Measurements from ENCODE around the gene TICAM2.

Gene TICAM2

DNA sequence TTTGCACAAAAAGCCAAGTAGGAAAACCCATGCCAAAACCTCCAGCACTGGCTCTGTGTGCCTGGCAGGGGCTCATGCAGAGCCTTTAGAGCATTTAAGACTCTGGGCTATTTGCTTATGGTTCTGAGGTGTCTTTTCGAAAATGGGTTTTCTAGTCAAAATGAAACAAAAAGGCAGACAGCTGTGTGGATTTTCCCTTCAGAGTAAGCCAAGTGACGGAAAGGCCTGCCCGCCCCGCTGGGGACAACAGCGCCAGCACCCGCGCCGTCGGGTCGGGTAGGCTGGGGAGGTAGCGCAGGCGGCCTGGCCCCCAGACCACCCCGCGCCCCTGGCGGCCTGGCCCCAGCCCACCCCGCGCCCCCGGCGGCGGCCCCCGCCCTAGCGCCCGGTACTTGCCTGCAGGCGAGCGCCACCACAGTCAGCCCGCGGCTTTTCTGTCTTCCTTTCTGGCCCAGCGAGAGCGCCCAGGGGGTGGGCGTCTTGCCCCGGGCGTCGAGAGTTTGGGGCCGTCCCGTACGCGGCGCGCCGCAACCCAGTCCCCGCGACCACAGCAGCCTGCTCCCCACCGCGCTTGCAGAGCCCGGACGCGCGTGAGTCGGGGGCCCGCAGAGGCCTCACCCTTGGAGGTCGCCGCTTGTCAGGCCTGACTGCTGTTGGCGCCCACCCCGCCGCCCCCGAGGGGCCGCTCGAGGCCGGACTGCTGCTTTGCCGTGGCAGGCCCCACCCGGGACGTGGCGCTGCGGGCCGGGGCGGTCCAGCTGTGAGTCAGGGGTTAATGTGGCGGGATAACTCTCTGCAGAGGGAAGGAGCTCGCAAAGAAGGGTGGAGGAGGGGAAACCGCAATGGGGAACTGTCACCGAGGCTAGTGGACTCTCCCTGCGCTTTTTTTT, at the start of gene TICAM2 (continued):
- TF ChIP-seq SP3 (tag by site-specific recombination; IDR thresholded peaks at IDR 0.05) = no peak
- TF ChIP-seq MEIS1 (CRISPR knock-in tag; IDR thresholded peaks at IDR 0.05; ENCODE audit: borderline replicate concordance) = no peak
- TF ChIP-seq, protein P1, sequence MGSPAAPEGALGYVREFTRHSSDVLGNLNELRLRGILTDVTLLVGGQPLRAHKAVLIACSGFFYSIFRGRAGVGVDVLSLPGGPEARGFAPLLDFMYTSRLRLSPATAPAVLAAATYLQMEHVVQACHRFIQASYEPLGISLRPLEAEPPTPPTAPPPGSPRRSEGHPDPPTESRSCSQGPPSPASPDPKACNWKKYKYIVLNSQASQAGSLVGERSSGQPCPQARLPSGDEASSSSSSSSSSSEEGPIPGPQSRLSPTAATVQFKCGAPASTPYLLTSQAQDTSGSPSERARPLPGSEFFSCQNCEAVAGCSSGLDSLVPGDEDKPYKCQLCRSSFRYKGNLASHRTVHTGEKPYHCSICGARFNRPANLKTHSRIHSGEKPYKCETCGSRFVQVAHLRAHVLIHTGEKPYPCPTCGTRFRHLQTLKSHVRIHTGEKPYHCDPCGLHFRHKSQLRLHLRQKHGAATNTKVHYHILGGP (tag by site-specific recombination; IDR thresholded peaks at IDR 0.05) = no peak
- no peak for TF ChIP-seq ZNF221 (tag by site-specific recombination; IDR thresholded peaks at IDR 0.05; ENCODE audit: borderline replicate concordance)
- TF ChIP-seq ZNF37A (tag by site-specific recombination; IDR thresholded peaks at IDR 0.05) = no peak
- no peak for TF ChIP-seq ZNF560 (tag by site-specific recombination; IDR thresholded peaks at IDR 0.05; ENCODE audit: borderline replicate concordance)
- TF ChIP-seq ZEB2 (tag by site-specific recombination; IDR thresholded peaks at IDR 0.05) = no peak
- TF ChIP-seq ZNF23 (tag by site-specific recombination; IDR thresholded peaks at IDR 0.05; ENCODE audit: borderline replicate concordance) = no peak
- TF ChIP-seq ZNF660 (tag by site-specific recombination; IDR thresholded peaks at IDR 0.05) = no peak
- no peak for TF ChIP-seq ZNF292 (tag by site-specific recombination; IDR thresholded peaks at IDR 0.05; ENCODE audit: borderline replicate concordance, low read depth)
- TF ChIP-seq SALL2 (tag by site-specific recombination; IDR thresholded peaks at IDR 0.05; ENCODE audit: borderline replicate concordance) = no peak
- TF ChIP-seq, protein P2, sequence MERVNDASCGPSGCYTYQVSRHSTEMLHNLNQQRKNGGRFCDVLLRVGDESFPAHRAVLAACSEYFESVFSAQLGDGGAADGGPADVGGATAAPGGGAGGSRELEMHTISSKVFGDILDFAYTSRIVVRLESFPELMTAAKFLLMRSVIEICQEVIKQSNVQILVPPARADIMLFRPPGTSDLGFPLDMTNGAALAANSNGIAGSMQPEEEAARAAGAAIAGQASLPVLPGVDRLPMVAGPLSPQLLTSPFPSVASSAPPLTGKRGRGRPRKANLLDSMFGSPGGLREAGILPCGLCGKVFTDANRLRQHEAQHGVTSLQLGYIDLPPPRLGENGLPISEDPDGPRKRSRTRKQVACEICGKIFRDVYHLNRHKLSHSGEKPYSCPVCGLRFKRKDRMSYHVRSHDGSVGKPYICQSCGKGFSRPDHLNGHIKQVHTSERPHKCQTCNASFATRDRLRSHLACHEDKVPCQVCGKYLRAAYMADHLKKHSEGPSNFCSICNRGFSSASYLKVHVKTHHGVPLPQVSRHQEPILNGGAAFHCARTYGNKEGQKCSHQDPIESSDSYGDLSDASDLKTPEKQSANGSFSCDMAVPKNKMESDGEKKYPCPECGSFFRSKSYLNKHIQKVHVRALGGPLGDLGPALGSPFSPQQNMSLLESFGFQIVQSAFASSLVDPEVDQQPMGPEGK (tag by site-specific recombination; IDR thresholded peaks at IDR 0.05) = peak; percentile 37; the same call in 1 of the 2 replicates
- TF ChIP-seq GLIS2 (tag by site-specific recombination; IDR thresholded peaks at IDR 0.05) = peak; percentile 73
- TF ChIP-seq GFI1B (tag by site-specific recombination; IDR thresholded peaks at IDR 0.05) = no peak
- TF ChIP-seq, protein P3, sequence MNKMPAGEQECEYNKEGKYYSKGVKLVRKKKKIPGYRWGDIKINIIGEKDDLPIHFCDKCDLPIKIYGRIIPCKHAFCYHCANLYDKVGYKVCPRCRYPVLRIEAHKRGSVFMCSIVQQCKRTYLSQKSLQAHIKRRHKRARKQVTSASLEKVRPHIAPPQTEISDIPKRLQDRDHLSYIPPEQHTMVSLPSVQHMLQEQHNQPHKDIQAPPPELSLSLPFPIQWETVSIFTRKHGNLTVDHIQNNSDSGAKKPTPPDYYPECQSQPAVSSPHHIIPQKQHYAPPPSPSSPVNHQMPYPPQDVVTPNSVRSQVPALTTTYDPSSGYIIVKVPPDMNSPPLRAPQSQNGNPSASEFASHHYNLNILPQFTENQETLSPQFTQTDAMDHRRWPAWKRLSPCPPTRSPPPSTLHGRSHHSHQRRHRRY (tag by site-specific recombination; IDR thresholded peaks at IDR 0.05) = no peak
- TF ChIP-seq, protein P4, sequence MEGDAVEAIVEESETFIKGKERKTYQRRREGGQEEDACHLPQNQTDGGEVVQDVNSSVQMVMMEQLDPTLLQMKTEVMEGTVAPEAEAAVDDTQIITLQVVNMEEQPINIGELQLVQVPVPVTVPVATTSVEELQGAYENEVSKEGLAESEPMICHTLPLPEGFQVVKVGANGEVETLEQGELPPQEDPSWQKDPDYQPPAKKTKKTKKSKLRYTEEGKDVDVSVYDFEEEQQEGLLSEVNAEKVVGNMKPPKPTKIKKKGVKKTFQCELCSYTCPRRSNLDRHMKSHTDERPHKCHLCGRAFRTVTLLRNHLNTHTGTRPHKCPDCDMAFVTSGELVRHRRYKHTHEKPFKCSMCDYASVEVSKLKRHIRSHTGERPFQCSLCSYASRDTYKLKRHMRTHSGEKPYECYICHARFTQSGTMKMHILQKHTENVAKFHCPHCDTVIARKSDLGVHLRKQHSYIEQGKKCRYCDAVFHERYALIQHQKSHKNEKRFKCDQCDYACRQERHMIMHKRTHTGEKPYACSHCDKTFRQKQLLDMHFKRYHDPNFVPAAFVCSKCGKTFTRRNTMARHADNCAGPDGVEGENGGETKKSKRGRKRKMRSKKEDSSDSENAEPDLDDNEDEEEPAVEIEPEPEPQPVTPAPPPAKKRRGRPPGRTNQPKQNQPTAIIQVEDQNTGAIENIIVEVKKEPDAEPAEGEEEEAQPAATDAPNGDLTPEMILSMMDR (tag by site-specific recombination; IDR thresholded peaks at IDR 0.05) = peak; percentile 38; the same call in 1 of the 2 replicates
- no peak for TF ChIP-seq ZSCAN23 (tag by site-specific recombination; IDR thresholded peaks at IDR 0.05)
- no peak for TF ChIP-seq ZNF19 (tag by site-specific recombination; IDR thresholded peaks at IDR 0.05; ENCODE audit: low read depth)
- TF ChIP-seq, protein P5, sequence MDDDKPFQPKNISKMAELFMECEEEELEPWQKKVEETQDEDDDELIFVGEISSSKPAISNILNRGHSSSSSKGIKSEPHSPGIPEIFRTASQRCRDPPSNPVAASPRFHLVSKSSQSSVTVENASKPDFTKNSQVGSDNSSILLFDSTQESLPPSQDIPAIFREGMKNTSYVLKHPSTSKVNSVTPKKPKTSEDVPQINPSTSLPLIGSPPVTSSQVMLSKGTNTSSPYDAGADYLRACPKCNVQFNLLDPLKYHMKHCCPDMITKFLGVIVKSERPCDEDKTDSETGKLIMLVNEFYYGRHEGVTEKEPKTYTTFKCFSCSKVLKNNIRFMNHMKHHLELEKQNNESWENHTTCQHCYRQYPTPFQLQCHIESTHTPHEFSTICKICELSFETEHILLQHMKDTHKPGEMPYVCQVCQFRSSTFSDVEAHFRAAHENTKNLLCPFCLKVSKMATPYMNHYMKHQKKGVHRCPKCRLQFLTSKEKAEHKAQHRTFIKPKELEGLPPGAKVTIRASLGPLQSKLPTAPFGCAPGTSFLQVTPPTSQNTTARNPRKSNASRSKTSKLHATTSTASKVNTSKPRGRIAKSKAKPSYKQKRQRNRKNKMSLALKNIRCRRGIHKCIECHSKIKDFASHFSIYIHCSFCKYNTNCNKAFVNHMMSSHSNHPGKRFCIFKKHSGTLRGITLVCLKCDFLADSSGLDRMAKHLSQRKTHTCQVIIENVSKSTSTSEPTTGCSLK (tag by site-specific recombination; IDR thresholded peaks at IDR 0.05) = no peak
- TF ChIP-seq, protein P6, sequence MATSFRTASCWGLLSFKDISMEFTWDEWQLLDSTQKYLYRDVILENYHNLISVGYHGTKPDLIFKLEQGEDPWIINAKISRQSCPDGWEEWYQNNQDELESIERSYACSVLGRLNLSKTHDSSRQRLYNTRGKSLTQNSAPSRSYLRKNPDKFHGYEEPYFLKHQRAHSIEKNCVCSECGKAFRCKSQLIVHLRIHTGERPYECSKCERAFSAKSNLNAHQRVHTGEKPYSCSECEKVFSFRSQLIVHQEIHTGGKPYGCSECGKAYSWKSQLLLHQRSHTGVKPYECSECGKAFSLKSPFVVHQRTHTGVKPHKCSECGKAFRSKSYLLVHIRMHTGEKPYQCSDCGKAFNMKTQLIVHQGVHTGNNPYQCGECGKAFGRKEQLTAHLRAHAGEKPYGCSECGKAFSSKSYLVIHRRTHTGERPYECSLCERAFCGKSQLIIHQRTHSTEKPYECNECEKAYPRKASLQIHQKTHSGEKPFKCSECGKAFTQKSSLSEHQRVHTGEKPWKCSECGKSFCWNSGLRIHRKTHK (tag by site-specific recombination; IDR thresholded peaks at IDR 0.05) = no peak
- no peak for TF ChIP-seq ZNF274 (IDR thresholded peaks at IDR 0.05; ENCODE audit: low read length)
- TF ChIP-seq ZNF274 (tag by site-specific recombination; IDR thresholded peaks at IDR 0.05; ENCODE audit: borderline replicate concordance) = no peak
- TF ChIP-seq ZNF16 (tag by site-specific recombination; IDR thresholded peaks at IDR 0.05; ENCODE audit: low read depth) = no peak
- TF ChIP-seq ZSCAN30 (tag by site-specific recombination; IDR thresholded peaks at IDR 0.05) = no peak
- TF ChIP-seq GLIS1 (tag by site-specific recombination; IDR thresholded peaks at IDR 0.05) = 0 out of 2 replicates have a peak, but pooled peaks have one; percentile 8
- no peak for TF ChIP-seq ZFP69B (tag by site-specific recombination; IDR thresholded peaks at IDR 0.05)
- TF ChIP-seq ZBTB8A (tag by site-specific recombination; IDR thresholded peaks at IDR 0.05) = peak; percentile 62
- TF ChIP-seq HOXD13 (CRISPR knock-in tag; IDR thresholded peaks at IDR 0.05; ENCODE audit: borderline replicate concordance) = no peak
- TF ChIP-seq ZBTB7A (tag by site-specific recombination; IDR thresholded peaks at IDR 0.05; ENCODE audit: low read depth) = no peak

All from HEK293 (cell line).